Endothelial cell (in vitro differentiated cells): ENCODE measurements around the gene SAMHD1. TPM values are rescaled to one million over a fixed set of nuclear protein-coding genes. Genes with fewer than 3 reads are reported as not detected.

Source experiments
- DNase-seq: peaks from one replicate; pipeline ENCODE4 v3.0.0; 2021; ENCODE audit warnings: low spot score
- H3K27ac Mint-ChIP-seq: one replicate; pipeline ENCODE4 v1.8.0; 2021; ENCODE audit warnings: mixed read lengths, inconsistent platforms; ENCODE audit not compliant: unreplicated experiment
- H3K27me3 Mint-ChIP-seq: one replicate; pipeline ENCODE4 v1.8.0; 2021; ENCODE audit warnings: mild to moderate bottlenecking, moderate library complexity, mixed read lengths, inconsistent platforms; ENCODE audit not compliant: unreplicated experiment
- H3K36me3 Mint-ChIP-seq: one replicate; pipeline ENCODE4 v1.8.0; 2021; ENCODE audit warnings: mild to moderate bottlenecking, low read depth, mixed read lengths, inconsistent platforms; ENCODE audit not compliant: unreplicated experiment
- H3K4me1 Mint-ChIP-seq: one replicate; pipeline ENCODE4 v1.8.0; 2021; ENCODE audit warnings: mild to moderate bottlenecking, mixed read lengths, inconsistent platforms; ENCODE audit not compliant: unreplicated experiment
- H3K4me3 Mint-ChIP-seq: one replicate; pipeline ENCODE4 v1.8.0; 2021; ENCODE audit warnings: mild to moderate bottlenecking, mixed read lengths, inconsistent platforms; ENCODE audit not compliant: unreplicated experiment
- H3K9me3 Mint-ChIP-seq: one replicate; pipeline ENCODE4 v1.8.0; 2021; ENCODE audit warnings: mixed read lengths, inconsistent platforms; ENCODE audit not compliant: unreplicated experiment
- CTCF ChIP-seq: fragments of 200-600 bp; sonication (generic); IDR thresholded peaks from one replicate; pipeline ENCODE4 v1.5.0; 2021; ENCODE audit warnings: antibody characterized with exemption; ENCODE audit not compliant: unreplicated experiment
- total RNA-seq: library from RNA; stranded (reverse); fragmentation: NEBNext Ultra II Directional; extraction: Animal tissue kit (Norgen Biotek cat#: 25700); gene quantifications from one replicate; pipeline ENCODE4 v1.2.1, GENCODE V29; 2021; ENCODE audit not compliant: unreplicated experiment

The SAMHD1 gene
- total RNA-seq, 1 donor from 2014 or later: 58.1 TPM

- no peak for TF ChIP-seq CTCF
- no peak overlapping the region for H3K4me3 Mint-ChIP-seq
- no peak for DNase-seq
- no peaks in the 10 kb centered on the region for H3K9me3 Mint-ChIP-seq
- peaks cover 8% of the 10 kb centered on the region for H3K27me3 Mint-ChIP-seq
- H3K4me1 Mint-ChIP-seq: peaks cover 31% of the 10 kb centered on the region
- peaks cover 5% of the 10 kb centered on the region for H3K36me3 Mint-ChIP-seq
- no peak overlapping the region for H3K27ac Mint-ChIP-seq
Measured at GRCh38 chr20:36852187-36852586, 99.3 kb downstream of the SAMHD1 start.

- H3K4me1 Mint-ChIP-seq: peaks cover 24% of the 10 kb centered on the region
Measured at GRCh38 chr20:36851490-36851889, 100.0 kb downstream of the SAMHD1 start.

DNA sequence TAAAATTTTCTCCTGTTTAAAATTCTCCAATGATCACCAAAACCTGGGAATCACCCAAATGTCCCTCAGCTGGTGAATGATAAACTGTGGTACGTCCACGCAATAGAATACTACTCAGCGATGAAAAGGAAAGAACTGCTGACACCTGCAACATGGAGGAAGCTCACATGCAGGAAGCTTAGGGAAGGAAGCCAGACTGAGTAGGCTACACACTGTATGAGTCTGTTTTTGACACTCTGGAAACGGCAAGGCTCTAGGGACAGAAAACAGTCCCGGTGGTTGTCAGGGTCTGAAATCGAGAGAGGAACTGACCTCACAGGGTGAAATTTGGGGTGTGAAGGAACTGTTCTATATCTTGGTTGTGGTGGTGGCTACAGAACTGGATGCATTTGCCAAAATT lies 100.7 kb downstream of the SAMHD1 start:
- DNase-seq: no peak

More at GRCh38 chr20:36851490-36851889, 100.0 kb downstream of the SAMHD1 start:
- Mint-ChIP-seq H3K27me3 (peaks cover 8% of the 10 kb centered on the region), H3K9me3 (no peaks in the 10 kb centered on the region), H3K27ac (no peak overlapping the region), H3K4me3 (no peak overlapping the region), H3K36me3 (no peaks in the 10 kb centered on the region)
- no peak for TF ChIP-seq CTCF
- DNase-seq: no peak

GRCh38 chr20:36849333-36850065 lies 102.0 kb downstream of the SAMHD1 start:
- no peak for DNase-seq
- Mint-ChIP-seq H3K27ac (no peak overlapping the region), H3K4me3 (no peak overlapping the region), H3K9me3 (no peaks in the 10 kb centered on the region), H3K36me3 (no peaks in the 10 kb centered on the region), H3K4me1 (peaks cover 12% of the 10 kb centered on the region), H3K27me3 (peaks cover 4% of the 10 kb centered on the region)
- no peak for TF ChIP-seq CTCF

More for the DNA sequence above, 100.7 kb downstream of the SAMHD1 start:
- no peak overlapping the region for H3K27ac Mint-ChIP-seq
- peaks cover 18% of the 10 kb centered on the region for H3K4me1 Mint-ChIP-seq
- H3K9me3 Mint-ChIP-seq: no peaks in the 10 kb centered on the region
- TF ChIP-seq CTCF: no peak
- peaks cover 4% of the 10 kb centered on the region for H3K27me3 Mint-ChIP-seq
- no peaks in the 10 kb centered on the region for H3K36me3 Mint-ChIP-seq
- H3K4me3 Mint-ChIP-seq: no peak overlapping the region

- no peak for DNase-seq
- peaks cover 8% of the 10 kb centered on the region for H3K4me1 Mint-ChIP-seq
- H3K36me3 Mint-ChIP-seq: no peaks in the 10 kb centered on the region
- peaks cover 4% of the 10 kb centered on the region for H3K27me3 Mint-ChIP-seq
- H3K4me3 Mint-ChIP-seq: no peak overlapping the region
- H3K9me3 Mint-ChIP-seq: no peaks in the 10 kb centered on the region
- TF ChIP-seq CTCF: no peak
- no peak overlapping the region for H3K27ac Mint-ChIP-seq
Measured at GRCh38 chr20:36848677-36849076, 102.8 kb downstream of the SAMHD1 start.
